AG04450 (cell line): ENCODE results near the gene ENTPD8. TPM values are rescaled to one million over a fixed set of nuclear protein-coding genes. Genes with fewer than 3 reads are reported as not detected.
"Not testable (repeated sequence)": the region's sequence is repeated elsewhere in the genome, so short reads cannot be mapped to it uniquely, and the experiment has no call there.

ENCODE experiments used
- CTCF ChIA-PET: fragments of 300-600, 350-600 bp; formaldehyde crosslinking; extraction: SDS; loops from one replicate; lab custom pipeline; 2022; ENCODE audit warnings: antibody characterized with exemption, inconsistent platforms; lab: Charles Lee
- POLR2A ChIA-PET: fragments of 350-600 bp; formaldehyde crosslinking; extraction: SDS; loops from one replicate; lab custom pipeline; 2021; ENCODE audit warnings: antibody characterized with exemption, inconsistent platforms; lab: Yijun Ruan, JAX
- DNase-seq: peaks from one replicate; pipeline ENCODE4 v3.0.0-alpha.2; 2011; ENCODE audit warnings: low read depth, low spot score
- H3K27ac ChIP-seq: one replicate; pipeline ENCODE4 v1.5.1; 2012; ENCODE audit warnings: low read depth, low read length, control low read depth
- H3K27me3 ChIP-seq: one replicate; pipeline ENCODE4 v1.6.0; 2012; ENCODE audit warnings: low read length; ENCODE audit not compliant: control insufficient read depth, insufficient read depth
- H3K4me3 ChIP-seq: 2 replicates; pipeline ENCODE4 v1.5.1; 2011; ENCODE audit warnings: mild to moderate bottlenecking, low read depth, low read length, control low read depth
- H3K9me3 ChIP-seq: 2 replicates; pipeline ENCODE4 v1.5.1; 2012; ENCODE audit warnings: low read length; ENCODE audit not compliant: control insufficient read depth, insufficient read depth
- polyA plus RNA-seq: library from polyadenylated mRNA; depleted of rRNA; stranded (reverse); fragments of >200 nt; gene quantifications from 2 replicates; pipeline ENCODE4 v1.2.3, GENCODE V29; 2011
- TF ChIP-seq, protein P1 (sequence below): IDR thresholded peaks from 2 replicates; pipeline ENCODE4 v1.5.1; 2011; ENCODE audit warnings: low read depth, low read length, control low read depth, inconsistent platforms

The ENTPD8 gene
- polyA plus RNA-seq, 1 experiment: not detected

DNA sequence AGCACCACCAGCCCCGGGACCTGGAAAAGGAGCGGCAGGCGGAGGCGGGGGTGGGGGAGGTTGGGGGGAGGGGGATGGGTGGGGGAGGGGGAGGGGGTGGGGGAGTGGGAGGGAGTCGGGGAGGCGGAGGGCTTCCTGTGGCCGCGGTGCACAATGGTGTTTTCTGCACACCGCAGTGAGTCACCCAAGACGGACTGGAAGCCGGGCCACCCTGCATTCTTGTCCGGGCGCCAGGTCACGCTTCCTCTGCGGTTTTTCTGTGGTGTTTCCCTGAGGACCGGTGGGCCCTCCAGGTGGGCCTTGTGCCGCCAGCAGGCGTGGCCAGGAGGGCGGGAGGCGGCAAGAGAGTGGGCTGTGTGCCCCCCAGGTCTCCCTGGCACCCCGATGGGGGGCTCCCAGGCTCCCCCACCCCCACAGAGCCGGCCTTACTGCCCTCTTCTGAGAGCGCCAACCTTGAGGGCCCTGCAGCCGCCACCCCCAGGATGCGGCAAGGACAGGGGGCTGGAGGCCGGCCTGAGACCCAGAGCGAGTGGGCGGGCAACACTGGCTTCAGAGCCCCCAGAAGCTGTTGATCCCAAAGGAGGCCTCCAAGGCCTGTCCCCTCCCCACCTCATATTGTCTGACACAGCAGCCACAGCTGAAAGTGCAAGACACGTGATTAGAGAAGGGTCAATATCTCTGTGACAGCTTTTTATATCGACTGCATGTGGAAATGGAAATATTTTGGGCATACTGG lies 29.3 kb downstream of the ENTPD8 start:
- Histone ChIP-seq H3K4me3 (no peak overlapping the region), H3K9me3 (no peaks in the 10 kb centered on the region; the same call in 1 of the 2 replicates), H3K27me3 (no peaks in the 10 kb centered on the region), H3K27ac (peak overlapping the region; percentile 65)
- CTCF ChIA-PET: interaction anchor here (0.8 to 2.5 kb wide), 3 partner anchors 11 to 125 kb away, joined by 4 to 7 read pairs (median 6); partner anchors contain the start of genes EXD3, NOXA1 and NRARP
- POLR2A ChIA-PET: interaction anchor here (1.3 kb wide), 1 partner anchor 11 kb away, joined by 3 read pairs; the partner anchor contains the start of genes EXD3 and NOXA1
- TF ChIP-seq, protein P1, sequence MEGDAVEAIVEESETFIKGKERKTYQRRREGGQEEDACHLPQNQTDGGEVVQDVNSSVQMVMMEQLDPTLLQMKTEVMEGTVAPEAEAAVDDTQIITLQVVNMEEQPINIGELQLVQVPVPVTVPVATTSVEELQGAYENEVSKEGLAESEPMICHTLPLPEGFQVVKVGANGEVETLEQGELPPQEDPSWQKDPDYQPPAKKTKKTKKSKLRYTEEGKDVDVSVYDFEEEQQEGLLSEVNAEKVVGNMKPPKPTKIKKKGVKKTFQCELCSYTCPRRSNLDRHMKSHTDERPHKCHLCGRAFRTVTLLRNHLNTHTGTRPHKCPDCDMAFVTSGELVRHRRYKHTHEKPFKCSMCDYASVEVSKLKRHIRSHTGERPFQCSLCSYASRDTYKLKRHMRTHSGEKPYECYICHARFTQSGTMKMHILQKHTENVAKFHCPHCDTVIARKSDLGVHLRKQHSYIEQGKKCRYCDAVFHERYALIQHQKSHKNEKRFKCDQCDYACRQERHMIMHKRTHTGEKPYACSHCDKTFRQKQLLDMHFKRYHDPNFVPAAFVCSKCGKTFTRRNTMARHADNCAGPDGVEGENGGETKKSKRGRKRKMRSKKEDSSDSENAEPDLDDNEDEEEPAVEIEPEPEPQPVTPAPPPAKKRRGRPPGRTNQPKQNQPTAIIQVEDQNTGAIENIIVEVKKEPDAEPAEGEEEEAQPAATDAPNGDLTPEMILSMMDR: no peak
- peak; percentile 75 for DNase-seq

DNA sequence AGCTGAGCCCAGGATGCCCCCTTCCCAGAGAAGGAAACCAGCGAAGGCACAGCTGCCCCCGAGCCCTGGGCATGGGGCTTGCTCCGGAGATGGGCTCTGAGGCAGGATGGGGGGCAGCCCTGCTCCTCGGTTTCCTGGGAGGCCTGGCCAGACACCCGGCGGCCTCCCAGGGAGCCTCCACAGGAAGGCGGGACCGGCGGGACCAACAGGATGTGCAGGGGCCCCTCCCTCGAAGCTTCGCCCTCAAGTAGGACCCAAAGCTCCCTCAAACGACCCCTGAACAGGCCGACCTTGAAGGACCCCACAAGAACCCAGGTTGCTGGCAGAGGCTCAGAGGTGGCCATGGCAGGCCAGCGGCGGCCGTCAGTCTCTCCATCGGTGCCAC lies 29.9 kb downstream of the ENTPD8 start:
- TF ChIP-seq, protein P1: no peak
- Histone ChIP-seq H3K27ac (no peak overlapping the region), H3K9me3 (no peaks in the 10 kb centered on the region; the same call in 1 of the 2 replicates), H3K27me3 (no peaks in the 10 kb centered on the region), H3K4me3 (no peak overlapping the region)
- CTCF ChIA-PET: no interaction called here
- no peak for DNase-seq
- POLR2A ChIA-PET: interaction anchor here (1.3 kb wide), 1 partner anchor 12 kb away, joined by 3 read pairs; the partner anchor contains the start of genes EXD3 and NOXA1

DNA sequence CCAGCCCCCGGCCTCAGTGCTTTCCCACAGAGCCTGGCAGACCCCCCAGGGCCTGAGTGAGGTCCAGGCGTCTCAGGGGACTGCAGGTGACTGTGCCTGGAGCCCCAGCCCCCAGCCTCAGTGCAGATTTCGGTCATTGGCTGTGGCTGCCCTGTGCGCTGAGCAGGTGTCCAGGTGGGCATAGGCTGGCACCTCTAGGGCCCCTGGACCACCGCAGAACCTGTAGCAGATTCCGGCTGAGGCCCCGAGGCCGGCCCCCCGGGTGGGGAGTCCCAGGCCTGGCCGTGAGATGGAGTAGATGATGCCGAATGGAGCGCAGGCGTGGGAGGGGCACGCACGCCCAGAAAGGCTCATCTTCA lies 30.3 kb downstream of the ENTPD8 start:
- TF ChIP-seq, protein P1: no peak
- Histone ChIP-seq H3K9me3 (no peaks in the 10 kb centered on the region; the same call in 1 of the 2 replicates), H3K27me3 (no peaks in the 10 kb centered on the region), H3K4me3 (no peak overlapping the region), H3K27ac (no peak overlapping the region)
- ChIA-PET POLR2A (no interaction called here), CTCF (no interaction called here)
- DNase-seq: no peak

DNA sequence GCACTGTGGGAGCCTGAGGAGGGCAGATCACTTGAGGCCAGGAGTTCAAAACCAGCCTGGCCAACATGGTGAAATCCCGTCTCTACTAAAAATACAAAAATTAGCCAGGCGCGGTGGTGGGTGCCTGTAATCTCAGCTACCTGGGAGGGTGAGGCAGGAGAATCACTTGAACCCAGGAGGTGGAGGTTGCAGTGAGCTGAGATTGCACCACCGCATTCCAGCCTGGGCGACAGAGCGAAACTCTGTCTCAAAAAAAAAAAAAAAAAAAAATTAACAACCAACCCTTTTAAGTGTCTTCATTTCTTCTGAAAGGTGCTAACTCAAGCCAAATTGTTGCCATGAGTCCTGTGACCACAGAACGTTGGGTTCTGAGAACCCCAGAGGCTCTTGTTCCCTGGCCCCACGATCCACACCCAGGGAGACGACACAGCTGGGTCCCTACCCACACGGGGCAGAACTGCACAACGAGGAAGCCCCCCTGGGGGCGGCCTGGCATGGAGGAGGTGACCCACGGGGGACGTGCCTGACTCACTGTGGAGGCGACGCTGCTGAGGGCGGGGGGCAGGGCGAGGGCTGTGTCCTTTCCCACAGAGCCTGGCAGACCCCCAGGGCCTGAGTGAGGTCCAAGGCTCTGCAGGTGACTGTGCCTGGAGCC lies 30.8 kb downstream of the ENTPD8 start:
- not testable (repeated sequence) for H3K9me3 ChIP-seq, H3K27ac ChIP-seq, H3K27me3 ChIP-seq, DNase-seq, H3K4me3 ChIP-seq
- ChIA-PET POLR2A (interaction anchor here (0.6 kb wide), 1 partner anchor 102 kb away, joined by 4 read pairs; no protein-coding TSS in a partner anchor), CTCF (interaction anchor here (1.1 to 2.1 kb wide), 2 partner anchors 13 to 109 kb away, joined by 3 to 7 read pairs; partner anchors contain the start of genes EXD3, NOXA1 and NRARP)

DNA sequence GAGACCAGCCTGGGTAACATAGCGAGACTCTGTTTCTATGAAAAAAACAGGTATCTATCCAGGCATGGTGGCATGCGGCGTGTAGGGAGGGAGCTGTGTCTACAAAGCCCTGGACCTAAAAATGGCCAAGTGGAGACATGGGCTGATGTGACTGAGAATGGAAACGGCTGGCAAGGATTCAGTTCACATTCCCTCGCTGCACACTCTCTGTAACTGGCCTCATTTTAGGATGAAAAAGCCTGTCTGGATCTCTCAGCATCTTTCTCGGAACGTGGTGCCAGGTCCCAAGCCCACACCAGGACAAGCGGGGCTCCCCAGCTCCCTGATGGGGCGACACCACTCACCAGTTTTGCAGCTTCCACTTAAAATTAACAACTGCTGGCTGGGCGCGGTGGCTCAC lies 31.6 kb downstream of the ENTPD8 start:
- ChIA-PET POLR2A (interaction anchor here (0.6 kb wide), 1 partner anchor 101 kb away, joined by 4 read pairs; no protein-coding TSS in a partner anchor), CTCF (interaction anchor here (0.5 to 2.1 kb wide), 4 partner anchors 14 to 173 kb away, joined by 3 to 7 read pairs (median 4); partner anchors contain the start of genes EXD3, NOXA1 and NRARP)
- no peak for DNase-seq
- TF ChIP-seq, protein P1: no peak
- Histone ChIP-seq H3K4me3 (no peak overlapping the region), H3K27me3 (no peaks in the 10 kb centered on the region), H3K27ac (no peak overlapping the region), H3K9me3 (no peaks in the 10 kb centered on the region; the same call in 1 of the 2 replicates)
